HG03439 (cell line): ENCODE measurements around the gene C13orf46.
"Not testable (repeated sequence)": the region's sequence is repeated elsewhere in the genome, so short reads cannot be mapped to it uniquely, and the experiment has no call there.

Source experiments
- ATAC-seq: cut with Tn5 transposase; IDR thresholded peaks from one replicate; pipeline ENCODE4 v1.9.1; 2021; ENCODE audit warnings: mild to moderate bottlenecking, moderate library complexity; ENCODE audit not compliant: unreplicated experiment

The C13orf46 gene

GRCh38 chr13:113973218-113974164 is at the start of gene C13orf46:
TSS of gene C13orf46 (minus strand) at chr13:113974076. CDS start at chr13:113973997, 79 bp downstream.
- no peak for ATAC-seq

GRCh38 chr13:114022876-114023275 is 49.0 kb upstream of the C13orf46 start:
- no peak for ATAC-seq

- ATAC-seq, result no peak
Measured at GRCh38 chr13:114022309-114022669, 48.4 kb upstream of the C13orf46 start.

GRCh38 chr13:114021464-114022308 is 47.8 kb upstream of the C13orf46 start:
- no peak for ATAC-seq

GRCh38 chr13:114020750-114021463 is 47.0 kb upstream of the C13orf46 start:
- ATAC-seq, result no peak

- not testable (repeated sequence) for ATAC-seq
Measured at GRCh38 chr13:114020134-114020533, 46.3 kb upstream of the C13orf46 start.

- no peak for ATAC-seq
Measured at GRCh38 chr13:114019367-114019766, 45.5 kb upstream of the C13orf46 start.

GRCh38 chr13:114018461-114019055 is 44.7 kb upstream of the C13orf46 start:
- no peak for ATAC-seq

- no peak for ATAC-seq
Measured at GRCh38 chr13:114017966-114018365, 44.1 kb upstream of the C13orf46 start.

GRCh38 chr13:114017028-114017630 is 43.3 kb upstream of the C13orf46 start:
- no peak for ATAC-seq

- no peak for ATAC-seq
Measured at GRCh38 chr13:114016321-114017027, 42.6 kb upstream of the C13orf46 start.

GRCh38 chr13:114015969-114016295 is 42.1 kb upstream of the C13orf46 start:
- ATAC-seq, result no peak

GRCh38 chr13:114015111-114015968 is 41.5 kb upstream of the C13orf46 start:
- no peak for ATAC-seq

GRCh38 chr13:114013952-114014629 is 40.2 kb upstream of the C13orf46 start:
- no peak for ATAC-seq

- no peak for ATAC-seq
Measured at GRCh38 chr13:114013336-114013735, 39.5 kb upstream of the C13orf46 start.

- ATAC-seq, result no peak
Measured at GRCh38 chr13:114012921-114013320, 39.0 kb upstream of the C13orf46 start.

GRCh38 chr13:114012141-114012540 is 38.3 kb upstream of the C13orf46 start:
- ATAC-seq, result no peak

GRCh38 chr13:114011226-114011625 is 37.4 kb upstream of the C13orf46 start:
- ATAC-seq, result no peak
